Pericardium fibroblast (primary cell): ENCODE data around the gene MOV10L1. TPM values are rescaled to one million over a fixed set of nuclear protein-coding genes. Genes with fewer than 3 reads are reported as not detected.

Experiments
- total RNA-seq: library from RNA; depleted of rRNA; stranded (reverse); fragments of >200 nt; gene quantifications from 2 replicates; pipeline ENCODE4 v1.2.3, GENCODE V29; 2015

MOV10L1 gene
- total RNA-seq = 2.9 and 5.1 TPM in 2 replicates

GRCh38 chr22:50089682-50090411, at the start of gene MOV10L1:
Gene MOV10L1, plus strand, starts transcription at chr22:50090006. Its CDS starts 83 bp downstream, at chr22:50090089.

GRCh38 chr22:50058061-50058905, 31.5 kb upstream of the MOV10L1 start, which contains the start of gene TTLL8:
Gene TTLL8, minus strand, starts transcription at chr22:50058298.

GRCh38 chr22:50085211-50085972, 4.4 kb upstream of the MOV10L1 start, which contains the start of gene MLC1:
Gene MLC1, minus strand, starts transcription at chr22:50085426. Its CDS starts 524 bp downstream, at chr22:50084902.

GRCh38 chr22:50170453-50171318, 80.9 kb downstream of the MOV10L1 start, which contains the start of gene PANX2:
Gene PANX2, plus strand, starts transcription at chr22:50170731. Its CDS starts 0 bp downstream, at chr22:50170731.

GRCh38 chr22:50185375-50186087, 95.7 kb downstream of the MOV10L1 start, which contains the start of gene TRABD:
Gene TRABD, plus strand, starts transcription at chr22:50185913. Its CDS starts 7,148 bp downstream, at chr22:50193061.

GRCh38 chr22:50200461-50201190, 110.8 kb downstream of the MOV10L1 start, which contains the start of gene SELENOO:
Gene SELENOO, plus strand, starts transcription at chr22:50201011. Its CDS starts 26 bp downstream, at chr22:50201037.

Other genes with a start within 250 kb of the MOV10L1 start
- gene ZBED4, start 236.2 kb upstream of the MOV10L1 start, total RNA-seq = 9.3 and 9.9 TPM in 2 replicates
- gene ALG12, start 171.6 kb upstream of the MOV10L1 start, total RNA-seq = 15.7 and 23.0 TPM in 2 replicates
- gene CRELD2, start 171.4 kb upstream of the MOV10L1 start, total RNA-seq = 40.8 and 95.9 TPM in 2 replicates
- 29.1 and 35.1 TPM in 2 replicates for gene PIM3, start 129.2 kb upstream of the MOV10L1 start, total RNA-seq
- not detected in 2 replicates for gene IL17REL, start 77.2 kb upstream of the MOV10L1 start, total RNA-seq
- not detected in 2 replicates for gene TTLL8, start 31.7 kb upstream of the MOV10L1 start, total RNA-seq
- gene MLC1, start 4.6 kb upstream of the MOV10L1 start, total RNA-seq = 2.5 TPM in 1 of 2 replicates, not detected in the other
- 0.35 and 0.60 TPM in 2 replicates for gene PANX2, start 80.7 kb downstream of the MOV10L1 start, total RNA-seq
- gene TRABD, start 95.9 kb downstream of the MOV10L1 start, total RNA-seq = 21.9 and 26.9 TPM in 2 replicates
- gene SELENOO, start 111.0 kb downstream of the MOV10L1 start, total RNA-seq = 24.5 and 33.3 TPM in 2 replicates
- 18.3 and 23.2 TPM in 2 replicates for gene TUBGCP6, start 155.0 kb downstream of the MOV10L1 start, total RNA-seq
- 20.8 and 39.8 TPM in 2 replicates for gene HDAC10, start 161.3 kb downstream of the MOV10L1 start, total RNA-seq
- 29.5 and 36.9 TPM in 2 replicates for gene MAPK12, start 171.7 kb downstream of the MOV10L1 start, total RNA-seq
- gene MAPK11, start 180.4 kb downstream of the MOV10L1 start, total RNA-seq = 18.4 and 24.0 TPM in 2 replicates
- gene PLXNB2, start 217.6 kb downstream of the MOV10L1 start, total RNA-seq = 143 and 157 TPM in 2 replicates
- 6.6 and 8.5 TPM in 2 replicates for gene DENND6B, start 237.0 kb downstream of the MOV10L1 start, total RNA-seq